SU-DHL-6 (cell line): ENCODE data around the gene NAPEPLD.
"Not testable (repeated sequence)": the region's sequence is repeated elsewhere in the genome, so short reads cannot be mapped to it uniquely, and the experiment has no call there.

Experiments used
- EZH2phosphoT487 ChIP-seq: fragments of 200-600 bp; sonication (generic), shearing (Covaris generic); conservative IDR thresholded peaks from 2 replicates; pipeline ENCODE4 v1.6.1; 2018; ENCODE audit warnings: mild to moderate bottlenecking, antibody characterized with exemption, low read length, moderate library complexity, mixed read lengths
- TF ChIP-seq, protein P1 (sequence below): fragments of 200-600 bp; sonication (generic); IDR thresholded peaks from one replicate; pipeline ENCODE4 v1.5.1; 2017; ENCODE audit warnings: antibody characterized with exemption, mild to moderate bottlenecking, low read length, moderate library complexity; ENCODE audit not compliant: insufficient read depth, poor library complexity, severe bottlenecking

DNA sequence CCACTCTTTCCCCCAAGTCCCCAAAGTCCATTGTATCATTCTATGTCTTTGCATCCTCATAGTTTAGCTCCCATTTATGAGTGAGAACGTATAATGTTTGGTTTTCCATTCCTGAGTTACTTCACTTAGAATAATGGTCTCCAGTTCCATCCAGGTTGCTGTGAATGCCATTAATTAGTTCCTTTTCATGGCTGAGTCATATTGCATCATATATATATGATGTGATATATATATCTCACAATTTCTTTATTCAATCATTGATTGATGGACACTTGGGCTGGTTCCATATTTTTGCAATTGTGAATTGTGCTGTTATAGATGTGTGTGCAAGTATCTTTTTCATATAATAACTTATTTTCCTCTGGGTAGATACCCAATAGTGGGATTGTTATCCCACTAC lies 92.9 kb downstream of the NAPEPLD start:
- TF ChIP-seq, protein P1, sequence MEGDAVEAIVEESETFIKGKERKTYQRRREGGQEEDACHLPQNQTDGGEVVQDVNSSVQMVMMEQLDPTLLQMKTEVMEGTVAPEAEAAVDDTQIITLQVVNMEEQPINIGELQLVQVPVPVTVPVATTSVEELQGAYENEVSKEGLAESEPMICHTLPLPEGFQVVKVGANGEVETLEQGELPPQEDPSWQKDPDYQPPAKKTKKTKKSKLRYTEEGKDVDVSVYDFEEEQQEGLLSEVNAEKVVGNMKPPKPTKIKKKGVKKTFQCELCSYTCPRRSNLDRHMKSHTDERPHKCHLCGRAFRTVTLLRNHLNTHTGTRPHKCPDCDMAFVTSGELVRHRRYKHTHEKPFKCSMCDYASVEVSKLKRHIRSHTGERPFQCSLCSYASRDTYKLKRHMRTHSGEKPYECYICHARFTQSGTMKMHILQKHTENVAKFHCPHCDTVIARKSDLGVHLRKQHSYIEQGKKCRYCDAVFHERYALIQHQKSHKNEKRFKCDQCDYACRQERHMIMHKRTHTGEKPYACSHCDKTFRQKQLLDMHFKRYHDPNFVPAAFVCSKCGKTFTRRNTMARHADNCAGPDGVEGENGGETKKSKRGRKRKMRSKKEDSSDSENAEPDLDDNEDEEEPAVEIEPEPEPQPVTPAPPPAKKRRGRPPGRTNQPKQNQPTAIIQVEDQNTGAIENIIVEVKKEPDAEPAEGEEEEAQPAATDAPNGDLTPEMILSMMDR = not testable (repeated sequence)
- TF ChIP-seq EZH2phosphoT487 = not testable (repeated sequence)
